Measurements from ENCODE around the gene TP53BP2.

DNA sequence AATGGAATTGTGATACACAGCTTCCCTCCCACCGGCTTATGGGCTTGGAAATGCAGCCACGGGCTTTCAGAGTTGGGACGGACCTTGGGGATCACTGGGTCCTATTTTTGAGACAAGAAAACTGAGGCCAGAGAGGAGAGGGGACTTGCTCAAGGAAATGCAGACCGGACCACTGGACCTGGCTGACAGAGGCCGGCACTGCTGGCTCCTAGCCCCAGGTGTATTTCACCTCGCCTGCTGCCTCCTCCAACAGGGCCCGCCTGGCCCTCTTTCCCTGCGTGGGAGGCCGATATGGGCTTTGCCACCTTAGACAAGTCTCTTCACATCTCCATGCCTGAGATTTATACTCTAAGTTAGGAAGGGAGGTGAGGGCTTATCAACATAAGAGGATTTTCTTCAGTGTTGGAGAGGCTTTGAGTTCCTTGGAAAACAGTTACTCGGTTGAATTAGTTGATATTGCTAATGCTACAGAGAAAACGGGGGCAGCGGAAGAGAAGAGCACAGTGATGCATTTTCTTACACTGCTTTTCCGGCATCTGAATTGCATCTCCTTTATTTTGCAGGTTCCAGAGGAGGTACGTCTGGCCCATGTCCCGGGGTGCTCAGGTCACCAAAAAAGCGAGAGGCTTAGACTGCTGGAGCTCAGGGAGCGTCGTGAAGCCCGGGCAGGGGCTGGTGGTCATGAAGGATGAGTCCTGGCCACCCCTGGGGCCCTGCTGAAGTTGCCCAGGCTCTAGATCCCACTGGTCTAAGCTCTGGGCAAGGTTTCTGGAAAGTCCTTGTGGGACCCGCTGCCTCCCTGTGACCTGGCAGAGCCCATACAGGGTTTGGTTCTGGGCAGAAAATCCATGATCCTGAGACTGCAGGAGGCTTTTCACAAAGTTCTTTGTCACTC, 88.7 kb downstream of the TP53BP2 start:
- TF ChIP-seq POLR2A (IDR thresholded peaks at IDR 0.05) = no peak
- TF ChIP-seq, protein P1, sequence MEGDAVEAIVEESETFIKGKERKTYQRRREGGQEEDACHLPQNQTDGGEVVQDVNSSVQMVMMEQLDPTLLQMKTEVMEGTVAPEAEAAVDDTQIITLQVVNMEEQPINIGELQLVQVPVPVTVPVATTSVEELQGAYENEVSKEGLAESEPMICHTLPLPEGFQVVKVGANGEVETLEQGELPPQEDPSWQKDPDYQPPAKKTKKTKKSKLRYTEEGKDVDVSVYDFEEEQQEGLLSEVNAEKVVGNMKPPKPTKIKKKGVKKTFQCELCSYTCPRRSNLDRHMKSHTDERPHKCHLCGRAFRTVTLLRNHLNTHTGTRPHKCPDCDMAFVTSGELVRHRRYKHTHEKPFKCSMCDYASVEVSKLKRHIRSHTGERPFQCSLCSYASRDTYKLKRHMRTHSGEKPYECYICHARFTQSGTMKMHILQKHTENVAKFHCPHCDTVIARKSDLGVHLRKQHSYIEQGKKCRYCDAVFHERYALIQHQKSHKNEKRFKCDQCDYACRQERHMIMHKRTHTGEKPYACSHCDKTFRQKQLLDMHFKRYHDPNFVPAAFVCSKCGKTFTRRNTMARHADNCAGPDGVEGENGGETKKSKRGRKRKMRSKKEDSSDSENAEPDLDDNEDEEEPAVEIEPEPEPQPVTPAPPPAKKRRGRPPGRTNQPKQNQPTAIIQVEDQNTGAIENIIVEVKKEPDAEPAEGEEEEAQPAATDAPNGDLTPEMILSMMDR (IDR thresholded peaks at IDR 0.05) = no peak
